NCI-H1105 treated with DMSO at 0.1 percent for 48 hours (cell line): ENCODE measurements around the gene GBX2.
A peak's percentile ranks its signal among the peaks of the same experiment; 100 is the strongest.

ENCODE experiments used
- DNase-seq: peaks from one replicate; lab custom pipeline; 2025; lab: John Stamatoyannopoulos, UW

Gene GBX2

GRCh38 chr2:236167297-236168109 lies 683 bp downstream of the GBX2 start:
- DNase-seq: peak; percentile 32

DNA sequence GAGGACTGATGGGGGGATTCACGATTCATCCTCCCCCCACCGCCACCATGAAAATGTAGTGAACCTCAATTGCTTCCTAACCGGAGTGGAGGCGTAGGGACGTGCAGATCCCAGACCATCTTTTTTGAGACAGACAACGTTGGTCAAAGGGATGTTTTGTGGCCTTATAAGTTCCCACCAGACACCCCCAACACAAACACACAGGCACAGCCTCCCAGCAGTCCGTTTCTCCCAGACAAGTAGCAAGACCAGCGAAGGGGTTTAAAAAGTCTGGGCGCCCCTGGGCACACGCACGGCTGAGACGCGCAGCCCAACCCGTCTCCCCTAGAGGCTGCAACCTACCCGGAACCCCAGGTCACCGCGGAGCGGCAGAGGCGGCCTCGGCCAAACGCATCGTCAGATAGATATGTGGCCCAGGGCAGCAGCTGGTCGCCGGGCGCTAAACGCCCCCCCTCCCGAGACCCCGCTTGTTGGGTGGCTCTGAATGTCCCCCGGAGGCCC lies 1.3 kb downstream of the GBX2 start:
- no peak for DNase-seq

GRCh38 chr2:236165842-236166795 lies 2.1 kb downstream of the GBX2 start:
- no peak for DNase-seq

GRCh38 chr2:236164925-236165841 lies 3.0 kb downstream of the GBX2 start:
- DNase-seq: no peak

DNA sequence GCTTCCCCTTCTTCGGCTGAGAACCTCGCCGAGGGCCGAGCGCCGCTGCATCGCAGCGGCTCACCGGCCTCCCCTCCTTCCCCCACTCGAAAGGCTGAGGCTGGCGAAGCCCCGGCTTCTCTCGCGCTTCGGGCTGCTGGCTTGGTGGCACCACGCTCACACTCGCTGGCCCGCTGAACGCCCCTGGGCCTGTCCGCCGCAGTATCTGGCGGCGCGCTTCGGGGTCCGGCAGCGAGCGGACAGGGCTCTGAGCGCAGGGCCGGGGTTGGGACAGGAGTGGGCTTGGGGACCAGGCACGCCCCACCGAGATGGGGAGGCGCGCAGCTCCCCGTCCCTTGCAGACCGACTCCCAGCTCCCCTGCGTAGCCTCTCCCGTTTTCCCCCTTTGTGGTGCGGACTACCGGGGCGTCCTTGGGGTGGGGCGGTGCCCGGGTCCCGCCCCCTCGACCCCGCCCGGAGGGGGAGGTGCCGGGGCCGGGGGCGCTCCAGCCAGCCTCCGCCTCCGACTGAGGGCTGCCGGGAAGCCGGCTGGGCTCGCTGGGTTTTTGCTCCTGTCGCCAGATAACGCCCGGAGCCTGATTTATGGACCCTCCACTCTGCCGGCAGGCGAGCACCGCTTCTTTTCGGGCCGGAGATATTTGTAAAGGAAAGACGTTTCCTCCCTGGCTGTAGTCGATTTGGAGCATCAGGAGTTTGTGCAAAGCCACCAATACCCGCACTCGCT lies 3.8 kb downstream of the GBX2 start:
- no peak for DNase-seq

DNA sequence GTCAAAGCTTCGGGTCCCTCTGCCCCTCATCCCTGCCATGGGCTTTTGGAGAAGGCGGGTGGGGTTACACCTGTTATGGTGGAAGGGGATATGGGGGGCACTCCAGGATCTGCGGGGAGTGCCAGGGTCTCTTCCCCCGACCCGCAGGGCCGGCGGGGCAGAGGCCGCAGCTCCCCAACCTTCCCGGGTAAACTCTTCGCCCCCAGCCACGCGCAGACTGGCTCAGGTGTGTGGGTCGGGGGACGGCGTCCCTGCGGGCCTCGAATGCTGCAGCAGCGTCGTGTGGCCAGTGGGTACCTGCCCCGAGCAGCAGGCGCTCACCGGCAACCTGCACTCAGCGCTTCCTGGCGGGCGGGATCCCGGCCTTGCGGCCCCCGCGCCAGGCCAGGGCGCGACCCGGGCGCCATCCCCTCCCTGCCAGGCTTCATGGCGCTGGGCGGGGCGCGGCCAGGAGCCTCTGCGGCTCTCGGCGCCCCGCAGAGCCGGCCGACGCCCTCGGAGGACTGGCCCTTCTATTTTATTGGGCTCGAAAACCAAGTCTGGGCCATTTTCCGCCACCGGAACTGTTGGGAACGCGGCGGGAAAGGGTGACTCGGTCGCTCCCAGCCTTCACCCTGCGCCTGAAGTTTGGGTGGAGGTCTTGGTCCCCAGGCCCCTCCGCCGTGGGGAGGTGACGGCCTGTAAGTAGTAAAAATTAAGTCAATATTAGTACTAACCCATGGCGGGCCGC lies 4.5 kb downstream of the GBX2 start:
- DNase-seq: no peak

DNA sequence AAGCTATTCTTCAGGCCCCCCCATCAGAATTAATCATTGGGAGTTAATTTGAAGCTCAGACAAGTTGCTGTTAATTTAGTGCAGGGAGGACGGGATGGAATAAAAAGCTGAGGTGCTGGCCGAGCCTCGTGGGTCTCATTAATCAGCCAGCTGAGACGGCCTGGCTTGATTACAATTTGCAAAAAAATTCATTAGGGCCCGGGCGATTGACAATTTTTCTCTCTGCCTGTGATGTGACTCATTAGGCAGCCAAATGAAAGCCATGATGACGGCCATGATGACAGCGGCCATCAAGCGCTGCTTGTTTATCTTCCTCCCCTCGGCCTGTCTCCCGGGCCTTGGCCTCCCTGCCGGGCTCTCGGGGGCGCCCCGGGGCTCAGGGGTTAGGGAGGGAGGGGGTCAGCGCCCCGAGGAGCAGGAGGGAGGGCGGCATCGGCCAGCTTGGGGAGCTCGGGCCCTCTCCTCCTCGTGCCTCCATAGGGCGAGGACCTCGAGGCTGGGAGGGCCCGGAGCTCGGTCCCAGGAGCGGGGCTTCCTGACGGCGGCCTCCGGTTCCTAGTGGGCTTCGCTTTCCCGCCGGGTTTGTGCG lies 5.2 kb downstream of the GBX2 start:
- DNase-seq: no peak

DNA sequence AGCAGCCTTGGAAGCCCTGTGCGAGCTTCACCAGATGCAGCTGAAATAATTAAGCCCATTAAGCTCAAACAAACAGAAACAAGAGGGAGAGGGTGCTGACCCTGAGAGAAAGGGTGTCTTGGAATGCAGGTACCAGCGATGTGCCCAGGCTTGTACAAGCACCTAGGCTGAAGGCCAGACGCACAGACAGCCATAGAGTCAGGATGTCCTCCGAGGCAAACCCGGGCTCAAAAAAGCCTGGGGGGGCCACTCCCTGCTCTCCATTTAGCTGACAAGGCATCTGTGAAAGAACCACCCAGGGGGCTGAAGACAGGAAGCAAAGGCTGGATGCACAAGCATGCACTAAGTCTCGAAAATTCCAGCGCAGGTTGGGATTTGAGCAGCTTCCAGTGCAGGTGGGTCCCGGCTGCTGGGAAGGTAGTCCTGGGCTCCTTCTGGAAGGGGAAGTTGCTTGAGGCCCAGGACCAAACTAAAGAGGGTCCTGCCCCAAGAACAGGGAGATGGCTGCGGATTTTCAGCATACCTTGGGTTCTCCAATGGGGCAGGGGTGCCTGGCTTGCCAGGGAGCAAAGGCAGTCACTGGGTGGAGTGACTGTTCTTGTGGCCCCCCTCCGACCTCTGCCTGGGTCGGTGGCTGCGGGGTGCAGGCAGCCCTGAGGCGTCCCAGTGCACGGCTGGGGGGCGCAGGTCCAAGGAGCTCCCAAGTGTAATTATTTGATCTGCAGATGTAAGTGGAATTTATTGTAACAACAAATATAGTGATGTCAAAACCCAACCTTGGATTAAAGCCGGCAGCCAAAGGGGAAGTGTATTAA lies 5.9 kb downstream of the GBX2 start:
- no peak for DNase-seq

DNA sequence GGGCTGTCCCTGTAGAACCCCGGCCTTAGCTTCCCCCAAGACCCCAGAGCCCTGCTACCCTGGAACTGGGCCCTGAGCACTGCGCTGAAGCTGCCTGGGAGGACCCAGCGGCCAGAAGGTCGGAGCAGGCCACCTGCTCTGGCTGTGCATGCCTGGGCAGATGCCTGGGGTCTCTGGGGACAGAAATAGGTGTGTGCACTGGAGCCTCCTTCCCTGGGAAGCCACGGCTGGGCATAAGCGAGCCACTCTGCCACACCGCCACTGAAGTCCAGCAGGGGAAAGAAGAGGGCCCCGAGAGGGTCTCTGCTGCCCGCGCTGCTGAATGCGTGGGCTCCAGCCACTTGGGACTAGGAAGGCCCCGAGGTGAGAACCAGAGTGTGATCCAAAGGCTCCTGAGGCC lies 6.7 kb downstream of the GBX2 start:
- DNase-seq: no peak

- DNase-seq: no peak
These were observed 7.1 kb downstream of the GBX2 start for GRCh38 chr2:236161082-236161462.

DNA sequence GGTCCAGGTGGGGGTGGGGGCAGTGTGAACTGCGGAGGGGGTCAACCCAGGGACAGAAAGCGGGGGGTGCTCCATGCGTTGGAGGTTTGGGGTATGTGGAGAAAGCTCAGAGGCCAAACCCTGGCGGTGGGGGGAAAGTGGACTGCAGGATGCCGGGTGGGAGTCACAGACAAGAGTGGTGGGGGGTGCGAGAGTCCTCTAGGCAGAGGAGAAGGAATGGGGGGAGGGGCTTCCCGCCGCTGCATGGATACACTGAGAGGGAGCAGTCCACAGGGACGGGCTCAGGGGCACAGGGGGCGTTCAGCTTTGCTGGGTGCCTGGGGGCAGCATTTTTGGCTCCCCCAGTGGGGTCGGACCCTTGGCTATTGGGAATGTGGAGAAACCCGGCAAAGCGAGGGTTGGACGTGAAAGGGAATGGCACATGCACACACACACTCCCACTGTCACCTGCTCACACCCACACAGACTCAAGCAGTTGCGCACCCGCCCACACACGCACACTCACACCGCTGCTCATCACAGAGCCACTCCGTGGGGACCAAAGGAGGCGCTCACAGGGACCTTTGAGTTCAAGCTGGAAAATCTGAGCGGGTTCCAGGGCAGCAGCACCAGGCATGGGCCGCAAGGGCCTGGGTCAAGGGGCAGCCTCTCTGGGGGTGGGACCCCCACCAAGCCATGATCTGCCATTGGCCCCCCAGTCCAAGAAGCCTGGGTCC lies 7.7 kb downstream of the GBX2 start:
- DNase-seq: no peak

GRCh38 chr2:236159778-236160170 lies 8.4 kb downstream of the GBX2 start:
- DNase-seq: no peak

- DNase-seq: no peak
These were observed 9.0 kb downstream of the GBX2 start for GRCh38 chr2:236158969-236159777.

- no peak for DNase-seq
These were observed 10.2 kb downstream of the GBX2 start for GRCh38 chr2:236157815-236158498.

DNA sequence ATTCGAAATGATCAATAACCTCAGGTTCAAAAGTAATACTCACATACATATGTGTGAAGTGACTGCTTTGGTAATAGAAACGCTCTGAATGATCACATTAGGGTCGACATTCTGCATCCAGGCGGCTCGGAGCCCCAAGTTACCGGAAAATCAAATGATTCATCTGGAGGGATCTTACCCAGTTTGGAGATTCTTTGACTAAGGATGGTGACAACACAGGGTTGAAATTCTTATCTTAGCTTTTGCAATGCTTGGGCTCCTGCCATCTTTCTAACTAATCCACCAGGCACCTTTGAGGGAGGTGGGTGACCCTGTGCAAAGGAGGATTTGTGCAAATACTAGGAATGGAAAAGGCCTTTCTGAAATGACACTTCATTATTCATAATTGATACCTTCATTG lies 10.8 kb downstream of the GBX2 start:
- no peak for DNase-seq

- no peak for DNase-seq
These were observed 11.4 kb downstream of the GBX2 start for GRCh38 chr2:236156860-236157194.
